IMR-90 (cell line): ENCODE data around the gene FITM1.

Experiments used
- BHLHE40 ChIP-seq: fragments of 150-350 bp; IDR thresholded peaks from 2 replicates; pipeline ENCODE4 v1.6.1; 2016; ENCODE audit warnings: mild to moderate bottlenecking, low read depth, low read length
- CHD1 ChIP-seq: IDR thresholded peaks from 2 replicates; pipeline ENCODE4 v1.6.1; 2012; ENCODE audit warnings: low read depth, low read length, improper control_type of control experiment
- MAZ ChIP-seq: IDR thresholded peaks from 2 replicates; pipeline ENCODE4 v1.6.1; 2012; ENCODE audit warnings: low read depth, mild to moderate bottlenecking, low read length, improper control_type of control experiment, moderate library complexity, borderline replicate concordance
- MXI1 ChIP-seq: IDR thresholded peaks from 2 replicates; pipeline ENCODE4 v1.6.1; 2012; ENCODE audit warnings: low read depth, mild to moderate bottlenecking, low read length, moderate library complexity, borderline replicate concordance
- POLR2A ChIP-seq: IDR thresholded peaks from 2 replicates; pipeline ENCODE4 v1.6.1; 2012; ENCODE audit warnings: mild to moderate bottlenecking, low read depth, low read length
- RFX5 ChIP-seq: IDR thresholded peaks from 2 replicates; pipeline ENCODE4 v1.8.0; 2012; ENCODE audit warnings: low read depth, mild to moderate bottlenecking, low read length, moderate library complexity
- SMC3 ChIP-seq: fragments of 150-350 bp; IDR thresholded peaks from 2 replicates; pipeline ENCODE4 v1.6.1; 2016; ENCODE audit warnings: low read depth, mild to moderate bottlenecking, antibody characterized with exemption, low read length, moderate library complexity
- TF ChIP-seq, protein P1 (sequence below): conservative IDR thresholded peaks from 2 replicates; pipeline ENCODE4 v1.5.1; 2012; ENCODE audit warnings: mild to moderate bottlenecking, low read depth, low read length, improper control_type of control experiment

DNA sequence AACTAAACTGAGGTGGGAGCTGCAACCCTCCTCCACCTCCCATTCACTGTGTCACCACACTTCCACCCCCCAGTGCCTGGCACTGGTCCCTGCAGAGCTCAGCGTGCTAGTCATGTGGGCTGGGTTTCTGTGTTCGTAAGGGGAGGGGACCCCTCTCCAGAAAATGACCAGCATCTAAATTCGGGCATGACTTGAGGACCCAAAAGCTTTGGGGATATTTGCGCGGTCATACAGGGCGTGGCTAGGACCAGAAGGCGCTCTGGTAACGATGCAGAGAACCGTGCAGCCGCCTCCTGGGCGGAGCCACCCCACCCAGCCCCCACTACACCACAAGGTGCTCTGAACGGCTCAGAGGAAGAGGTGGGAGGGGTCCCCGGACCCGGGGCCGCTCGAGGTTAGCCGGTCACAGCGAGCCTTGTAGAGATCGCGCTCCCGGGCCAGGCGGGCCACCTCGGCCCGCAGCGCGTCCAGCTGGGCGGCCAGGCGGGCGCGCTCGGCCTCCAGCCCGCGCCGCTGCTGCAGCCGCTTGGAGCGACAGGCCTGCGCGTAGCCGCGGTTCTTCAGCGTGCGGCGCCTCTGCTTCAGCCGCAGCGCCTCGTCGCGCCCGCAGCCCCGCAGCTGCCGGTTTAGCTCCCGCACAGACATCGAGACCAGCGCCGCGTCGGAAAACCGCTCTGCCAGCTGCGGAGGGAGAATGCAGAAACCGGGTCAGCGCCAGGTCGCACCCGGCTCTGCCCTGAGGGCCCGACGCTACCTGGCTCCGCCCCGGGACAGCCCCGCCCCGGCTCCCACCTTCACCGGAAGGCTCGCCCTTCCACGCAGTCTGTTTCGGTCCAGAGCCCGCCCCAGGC is 49.3 kb upstream of the FITM1 start:
- TF ChIP-seq, protein P1, sequence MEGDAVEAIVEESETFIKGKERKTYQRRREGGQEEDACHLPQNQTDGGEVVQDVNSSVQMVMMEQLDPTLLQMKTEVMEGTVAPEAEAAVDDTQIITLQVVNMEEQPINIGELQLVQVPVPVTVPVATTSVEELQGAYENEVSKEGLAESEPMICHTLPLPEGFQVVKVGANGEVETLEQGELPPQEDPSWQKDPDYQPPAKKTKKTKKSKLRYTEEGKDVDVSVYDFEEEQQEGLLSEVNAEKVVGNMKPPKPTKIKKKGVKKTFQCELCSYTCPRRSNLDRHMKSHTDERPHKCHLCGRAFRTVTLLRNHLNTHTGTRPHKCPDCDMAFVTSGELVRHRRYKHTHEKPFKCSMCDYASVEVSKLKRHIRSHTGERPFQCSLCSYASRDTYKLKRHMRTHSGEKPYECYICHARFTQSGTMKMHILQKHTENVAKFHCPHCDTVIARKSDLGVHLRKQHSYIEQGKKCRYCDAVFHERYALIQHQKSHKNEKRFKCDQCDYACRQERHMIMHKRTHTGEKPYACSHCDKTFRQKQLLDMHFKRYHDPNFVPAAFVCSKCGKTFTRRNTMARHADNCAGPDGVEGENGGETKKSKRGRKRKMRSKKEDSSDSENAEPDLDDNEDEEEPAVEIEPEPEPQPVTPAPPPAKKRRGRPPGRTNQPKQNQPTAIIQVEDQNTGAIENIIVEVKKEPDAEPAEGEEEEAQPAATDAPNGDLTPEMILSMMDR, result no peak
- TF ChIP-seq BHLHE40, result no peak
- no peak for TF ChIP-seq MXI1
- TF ChIP-seq CHD1, result no peak
- TF ChIP-seq POLR2A, result no peak
- no peak for TF ChIP-seq SMC3
- TF ChIP-seq RFX5, result no peak
- TF ChIP-seq MAZ, result no peak
